ENCODE results near the gene PDE6B. TPM values are rescaled to one million over a fixed set of nuclear protein-coding genes. Genes with fewer than 3 reads are reported as not detected.

PDE6B gene
- total and polyA plus RNA-seq, 2 of the 13 experiments (the other 11 are each of a cell fraction or from before 2014, with no cell fraction given) = 0.38 to 0.40 TPM

DNA sequence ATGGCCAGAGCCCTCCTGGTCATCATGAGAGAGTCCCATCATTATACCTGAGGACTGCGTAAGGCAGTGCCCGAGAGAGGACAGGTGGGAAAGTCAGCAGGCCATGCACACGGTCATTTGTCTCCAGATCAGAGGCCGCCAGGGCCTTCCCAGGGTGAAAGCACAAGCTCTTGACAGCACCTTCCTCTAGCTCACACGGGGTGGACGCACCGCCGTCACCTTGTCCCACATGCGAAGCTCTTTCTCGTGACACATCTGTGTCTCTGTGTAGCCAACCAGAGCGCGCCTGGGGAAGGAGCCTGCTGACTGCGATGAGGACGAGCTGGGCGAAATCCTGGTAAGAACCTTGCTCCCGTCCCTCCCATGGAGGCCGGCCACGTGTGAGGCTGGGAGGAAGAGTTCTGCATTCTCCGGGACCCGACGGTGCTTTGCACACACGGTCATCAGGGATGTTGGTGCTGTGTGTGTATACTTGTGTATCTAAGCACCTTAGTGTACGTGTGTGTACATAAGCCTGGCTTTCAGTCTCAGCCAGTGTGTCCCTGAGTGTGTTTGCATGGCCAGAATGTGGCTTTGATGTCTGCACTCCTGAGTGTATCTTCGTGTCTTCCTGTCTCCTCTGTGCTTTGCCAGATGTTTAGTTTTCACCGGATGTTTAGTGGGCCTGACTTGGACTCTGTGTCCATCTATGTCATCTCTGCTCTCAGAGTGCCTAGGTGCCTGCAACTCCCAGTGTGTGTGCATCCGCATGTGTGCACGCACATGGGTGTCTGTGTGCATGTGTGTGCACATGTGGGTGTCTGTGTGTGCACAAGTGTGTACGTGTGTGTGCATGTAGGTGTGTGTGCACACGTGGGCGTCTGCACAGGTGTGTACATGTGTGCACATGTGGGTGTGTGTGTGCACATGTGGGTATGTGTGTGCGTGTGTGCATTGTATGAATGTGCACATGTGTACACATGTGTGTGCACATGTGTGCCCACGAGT lies 33.6 kb downstream of the PDE6B start (continued):
- TF ChIP-seq, protein P1, sequence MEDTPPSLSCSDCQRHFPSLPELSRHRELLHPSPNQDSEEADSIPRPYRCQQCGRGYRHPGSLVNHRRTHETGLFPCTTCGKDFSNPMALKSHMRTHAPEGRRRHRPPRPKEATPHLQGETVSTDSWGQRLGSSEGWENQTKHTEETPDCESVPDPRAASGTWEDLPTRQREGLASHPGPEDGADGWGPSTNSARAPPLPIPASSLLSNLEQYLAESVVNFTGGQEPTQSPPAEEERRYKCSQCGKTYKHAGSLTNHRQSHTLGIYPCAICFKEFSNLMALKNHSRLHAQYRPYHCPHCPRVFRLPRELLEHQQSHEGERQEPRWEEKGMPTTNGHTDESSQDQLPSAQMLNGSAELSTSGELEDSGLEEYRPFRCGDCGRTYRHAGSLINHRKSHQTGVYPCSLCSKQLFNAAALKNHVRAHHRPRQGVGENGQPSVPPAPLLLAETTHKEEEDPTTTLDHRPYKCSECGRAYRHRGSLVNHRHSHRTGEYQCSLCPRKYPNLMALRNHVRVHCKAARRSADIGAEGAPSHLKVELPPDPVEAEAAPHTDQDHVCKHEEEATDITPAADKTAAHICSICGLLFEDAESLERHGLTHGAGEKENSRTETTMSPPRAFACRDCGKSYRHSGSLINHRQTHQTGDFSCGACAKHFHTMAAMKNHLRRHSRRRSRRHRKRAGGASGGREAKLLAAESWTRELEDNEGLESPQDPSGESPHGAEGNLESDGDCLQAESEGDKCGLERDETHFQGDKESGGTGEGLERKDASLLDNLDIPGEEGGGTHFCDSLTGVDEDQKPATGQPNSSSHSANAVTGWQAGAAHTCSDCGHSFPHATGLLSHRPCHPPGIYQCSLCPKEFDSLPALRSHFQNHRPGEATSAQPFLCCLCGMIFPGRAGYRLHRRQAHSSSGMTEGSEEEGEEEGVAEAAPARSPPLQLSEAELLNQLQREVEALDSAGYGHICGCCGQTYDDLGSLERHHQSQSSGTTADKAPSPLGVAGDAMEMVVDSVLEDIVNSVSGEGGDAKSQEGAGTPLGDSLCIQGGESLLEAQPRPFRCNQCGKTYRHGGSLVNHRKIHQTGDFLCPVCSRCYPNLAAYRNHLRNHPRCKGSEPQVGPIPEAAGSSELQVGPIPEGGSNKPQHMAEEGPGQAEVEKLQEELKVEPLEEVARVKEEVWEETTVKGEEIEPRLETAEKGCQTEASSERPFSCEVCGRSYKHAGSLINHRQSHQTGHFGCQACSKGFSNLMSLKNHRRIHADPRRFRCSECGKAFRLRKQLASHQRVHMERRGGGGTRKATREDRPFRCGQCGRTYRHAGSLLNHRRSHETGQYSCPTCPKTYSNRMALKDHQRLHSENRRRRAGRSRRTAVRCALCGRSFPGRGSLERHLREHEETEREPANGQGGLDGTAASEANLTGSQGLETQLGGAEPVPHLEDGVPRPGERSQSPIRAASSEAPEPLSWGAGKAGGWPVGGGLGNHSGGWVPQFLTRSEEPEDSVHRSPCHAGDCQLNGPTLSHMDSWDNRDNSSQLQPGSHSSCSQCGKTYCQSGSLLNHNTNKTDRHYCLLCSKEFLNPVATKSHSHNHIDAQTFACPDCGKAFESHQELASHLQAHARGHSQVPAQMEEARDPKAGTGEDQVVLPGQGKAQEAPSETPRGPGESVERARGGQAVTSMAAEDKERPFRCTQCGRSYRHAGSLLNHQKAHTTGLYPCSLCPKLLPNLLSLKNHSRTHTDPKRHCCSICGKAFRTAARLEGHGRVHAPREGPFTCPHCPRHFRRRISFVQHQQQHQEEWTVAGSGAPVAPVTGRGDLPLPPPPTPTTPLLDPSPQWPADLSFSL (CRISPR knock-in tag; IDR thresholded peaks at IDR 0.05) = peak; percentile 85
- TF ChIP-seq FOXA1 (IDR thresholded peaks at IDR 0.05) (no peak), FOXA1 (CRISPR knock-in tag; IDR thresholded peaks at IDR 0.05) (peak; percentile 89), ZNF232 (CRISPR knock-in tag; IDR thresholded peaks at IDR 0.05; ENCODE audit: borderline replicate concordance) (0 out of 2 replicates have a peak, but pooled peaks have one; percentile 21), THAP8 (CRISPR knock-in tag; IDR thresholded peaks at IDR 0.05; ENCODE audit: borderline replicate concordance) (no peak), IRF2 (CRISPR knock-in tag; IDR thresholded peaks at IDR 0.05) (peak; percentile 62; the same call in 1 of the 2 replicates), MEIS2 (CRISPR knock-in tag; IDR thresholded peaks at IDR 0.05) (peak; percentile 26; the same call in 1 of the 2 replicates), ZKSCAN8 (CRISPR knock-in tag; IDR thresholded peaks at IDR 0.05; ENCODE audit: borderline replicate concordance) (0 out of 2 replicates have a peak, but pooled peaks have one; percentile 58), ZNF556 (CRISPR knock-in tag; IDR thresholded peaks at IDR 0.05; ENCODE audit: borderline replicate concordance) (peak; percentile 38; the same call in 1 of the 2 replicates), GABPA (IDR thresholded peaks at IDR 0.05; ENCODE audit: low read depth, low read length) (no peak), GABPA (CRISPR knock-in tag; IDR thresholded peaks at IDR 0.05; ENCODE audit: low read depth) (peak; percentile 69; the same call in 1 of the 2 replicates), ZNF589 (CRISPR knock-in tag; conservative IDR thresholded peaks at IDR 0.05) (0 out of 2 replicates have a peak, but pooled peaks have one; percentile 53), AHDC1 (CRISPR knock-in tag; IDR thresholded peaks at IDR 0.05; ENCODE audit: borderline replicate concordance) (peak; percentile 70)
- TF ChIP-seq, protein P2, sequence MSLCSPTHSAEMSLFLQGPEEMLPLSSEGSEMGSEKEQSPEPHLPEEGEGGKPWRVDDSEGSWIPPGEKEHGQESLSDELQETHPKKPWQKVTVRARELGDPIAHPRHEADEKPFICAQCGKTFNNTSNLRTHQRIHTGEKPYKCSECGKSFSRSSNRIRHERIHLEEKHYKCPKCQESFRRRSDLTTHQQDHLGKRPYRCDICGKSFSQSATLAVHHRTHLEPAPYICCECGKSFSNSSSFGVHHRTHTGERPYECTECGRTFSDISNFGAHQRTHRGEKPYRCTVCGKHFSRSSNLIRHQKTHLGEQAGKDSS (CRISPR knock-in tag; IDR thresholded peaks at IDR 0.05; ENCODE audit: borderline replicate concordance, low read depth) = 0 out of 2 replicates have a peak, but pooled peaks have one; percentile 51
